IMR-90 (cell line): Measurements from ENCODE around the gene GLRB. TPM values are rescaled to one million over a fixed set of nuclear protein-coding genes. Genes with fewer than 3 reads are reported as not detected.
"Not testable (repeated sequence)": the region's sequence is repeated elsewhere in the genome, so short reads cannot be mapped to it uniquely, and the experiment has no call there.

Source experiments
- ATAC-seq: fragments of 200-7000 bp; cut with Tn5 transposase; 2 replicates; pipeline ENCODE4 v1.9.1; 2020; ENCODE audit warnings: low read depth, mild to moderate bottlenecking, moderate library complexity
- BruUV-seq: library from RNA; stranded (reverse); fragments of 400-500 nt; replicated peaks from 2 replicates; lab custom pipeline; 2021; lab: Mats Ljungman, UMichigan
- CTCF ChIA-PET: fragments of 300-600 bp; formaldehyde crosslinking; extraction: SDS; loops from one replicate; lab custom pipeline; 2021; ENCODE audit warnings: antibody characterized with exemption; lab: Yijun Ruan, JAX
- POLR2A ChIA-PET: fragments of 300-600 bp; sonication (Branson Sonifier 250); formaldehyde crosslinking; loops from one replicate; lab custom pipeline; 2022; ENCODE audit warnings: antibody characterized with exemption; ENCODE audit not compliant: unreplicated experiment; lab: Charles Lee
- DNase-seq: peaks from one replicate; pipeline ENCODE4 v3.0.0; 2013
- H2AFZ ChIP-seq: replicated peaks from 2 replicates; pipeline ENCODE3; 2013; ENCODE audit warnings: low read length, mild to moderate bottlenecking; ENCODE audit not compliant: poor library complexity
- H2AK5ac ChIP-seq: 2 replicates; pipeline ENCODE4 v1.6.1; 2013; ENCODE audit warnings: low read depth, low read length, inconsistent platforms
- H2AK9ac ChIP-seq: replicated peaks from 2 replicates; pipeline ENCODE3; 2013; ENCODE audit warnings: mild to moderate bottlenecking, low read depth, low read length, moderate library complexity; ENCODE audit not compliant: poor library complexity
- H2BK120ac ChIP-seq: 2 replicates; pipeline ENCODE4 v1.6.1; 2013; ENCODE audit warnings: low read depth, low read length, inconsistent platforms
- H2BK15ac ChIP-seq: 3 replicates; pipeline ENCODE4 v1.6.1; 2013; ENCODE audit warnings: low read depth, low read length, inconsistent platforms
- H2BK20ac ChIP-seq: 2 replicates; pipeline ENCODE4 v1.6.1; 2013; ENCODE audit warnings: low read depth, mild to moderate bottlenecking, inconsistent platforms, low read length, moderate library complexity
- H2BK5ac ChIP-seq: 2 replicates; pipeline ENCODE4 v1.6.1; 2013; ENCODE audit warnings: mild to moderate bottlenecking, low read depth, low read length, inconsistent platforms; ENCODE audit not compliant: poor library complexity, severe bottlenecking
- H3K14ac ChIP-seq: replicated peaks from 2 replicates; pipeline ENCODE4 v1.6.1; 2013; ENCODE audit warnings: low read depth, low read length, inconsistent platforms
- H3K18ac ChIP-seq: 2 replicates; pipeline ENCODE4 v1.6.1; 2013; ENCODE audit warnings: low read depth, low read length, control low read depth
- H3K23ac ChIP-seq: 2 replicates; pipeline ENCODE4 v1.6.1; 2013; ENCODE audit warnings: low read depth, low read length, inconsistent platforms
- H3K27ac ChIP-seq: 2 replicates; pipeline ENCODE4 v1.5.1; 2013; ENCODE audit warnings: mild to moderate bottlenecking, control low read depth, low read length; ENCODE audit not compliant: insufficient read depth
- H3K27me3 ChIP-seq: 2 replicates; pipeline ENCODE4 v1.6.1; 2013; ENCODE audit warnings: low read length; ENCODE audit not compliant: control insufficient read depth, insufficient read depth
- H3K36me3 ChIP-seq: 2 replicates; pipeline ENCODE4 v1.6.1; 2013; ENCODE audit warnings: low read length, mixed read lengths; ENCODE audit not compliant: control insufficient read depth, insufficient read depth
- H3K4ac ChIP-seq: 2 replicates; pipeline ENCODE4 v1.6.1; 2013; ENCODE audit warnings: low read depth, low read length, inconsistent platforms
- H3K4me1 ChIP-seq: 2 replicates; pipeline ENCODE4 v1.6.1; 2013; ENCODE audit warnings: low read length, mixed read lengths; ENCODE audit not compliant: control insufficient read depth, insufficient read depth
- H3K4me2 ChIP-seq: 2 replicates; pipeline ENCODE4 v1.6.1; 2013; ENCODE audit warnings: low read depth, mild to moderate bottlenecking, control low read depth, low read length, moderate library complexity
- H3K4me3 ChIP-seq: 2 replicates; pipeline ENCODE4 v1.5.1; 2013; ENCODE audit warnings: low read depth, mild to moderate bottlenecking, control low read depth, low read length, moderate library complexity; ENCODE audit not compliant: insufficient read depth
- H3K56ac ChIP-seq: 2 replicates; pipeline ENCODE4 v1.6.1; 2013; ENCODE audit warnings: low read length, inconsistent platforms; ENCODE audit not compliant: insufficient read depth; ENCODE audit errors: extremely low read depth
- H3K79me1 ChIP-seq, 2 experiments: 2 replicates each; pipeline ENCODE4 v1.6.1; 2013; ENCODE audit warnings: low read length in 2 of 2, inconsistent platforms in 1 of 2, low read depth in 1 of 2
- H3K9ac ChIP-seq: 2 replicates; pipeline ENCODE4 v1.6.1; 2013; ENCODE audit warnings: low read depth, low read length, control low read depth
- H3K9me1 ChIP-seq: 2 replicates; pipeline ENCODE4 v1.6.1; 2013; ENCODE audit warnings: low read length, inconsistent platforms; ENCODE audit not compliant: insufficient read depth
- H3K9me3 ChIP-seq: 2 replicates; pipeline ENCODE4 v1.6.1; 2013; ENCODE audit warnings: low read length; ENCODE audit not compliant: control insufficient read depth, insufficient read depth
- H4K20me1 ChIP-seq: 2 replicates; pipeline ENCODE4 v1.6.1; 2013; ENCODE audit warnings: low read length, inconsistent platforms; ENCODE audit not compliant: insufficient read depth
- H4K5ac ChIP-seq: 2 replicates; pipeline ENCODE4 v1.6.1; 2013; ENCODE audit warnings: mild to moderate bottlenecking, low read depth, low read length, control low read depth
- H4K8ac ChIP-seq, 2 experiments: 2 replicates each; pipeline ENCODE4 v1.6.1; 2013; ENCODE audit warnings: low read depth in 2 of 2, low read length in 2 of 2, control low read depth in 1 of 2, inconsistent platforms in 1 of 2
- H4K91ac ChIP-seq: 2 replicates; pipeline ENCODE4 v1.6.1; 2013; ENCODE audit warnings: low read depth, low read length, inconsistent platforms; ENCODE audit not compliant: insufficient read depth
- WGBS, 2 experiments: methylation state at CpG; one replicate each; pipeline versions ENCODE4 v1.1.5 to v1.1.7; 2013; ENCODE audit warnings: missing lambda C conversion rate in 2 of 2; ENCODE audit not compliant: insufficient read length in 1 of 2; ENCODE audit errors: extremely low coverage in 2 of 2; 5-methylcytosine and 5-hydroxymethylcytosine counted together
- dilution Hi-C: fragments of 300-500 bp; cut with HindIII; formaldehyde crosslinking; loops from one replicate; pipeline ENCODE4 v1.14.3; 2018; ENCODE audit warnings: low sequenced_read_pairs; ENCODE audit not compliant: unreplicated experiment
- in situ Hi-C: fragments of 300-500 bp; cut with MboI; formaldehyde crosslinking; loops from 3 replicates; pipeline ENCODE4 v1.14.3; 2019; ENCODE audit warnings: low sequenced_read_pairs, inconsistent platforms, mixed read lengths
- intact Hi-C: fragments of 100-400 bp; cut with micrococcal nuclease; formaldehyde crosslinking; loops from 2 replicates; pipeline ENCODE4 v1.10.0; 2022
- polyA plus RNA-seq, 3 experiments: library from polyadenylated mRNA; depleted of rRNA; stranded (reverse); fragments of >200 nt; gene quantifications; 2 replicates each; pipeline ENCODE4 v1.2.3, GENCODE V29; 2012; ENCODE audit warnings: low replicate concordance in 1 of 3
- total RNA-seq: library from RNA; depleted of rRNA; stranded (reverse); fragments of >200 nt; gene quantifications from 2 replicates; pipeline ENCODE4 v1.2.3, GENCODE V29; 2012

The GLRB gene
- total and polyA plus RNA-seq, 2 of the 4 experiments (the other 2 are of a cell fraction): 3.0 to 3.2 TPM

DNA sequence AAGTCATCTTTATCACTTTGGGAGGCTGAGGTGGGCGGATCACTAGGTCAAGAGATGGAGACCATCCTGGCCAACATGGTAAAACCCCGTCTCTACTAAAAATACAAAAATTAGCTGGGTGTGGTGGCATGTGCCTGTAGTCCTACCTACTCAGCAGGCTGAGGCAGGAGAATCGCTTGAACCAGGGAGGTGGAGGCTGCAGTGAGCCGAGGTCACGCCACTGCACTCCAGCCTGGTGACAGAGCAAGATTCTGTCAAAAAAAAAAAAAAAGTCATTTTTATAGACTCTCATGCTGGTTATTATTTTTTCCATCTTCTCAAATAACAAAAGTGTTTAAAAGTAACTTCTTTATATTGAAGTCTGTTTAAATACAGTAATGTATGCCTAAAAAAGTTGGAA lies 17.1 kb upstream of the GLRB start:
- H3K4me2 ChIP-seq, H3K36me3 ChIP-seq, intact Hi-C loops, H3K23ac ChIP-seq, H3K14ac ChIP-seq, dilution Hi-C loops, H3K18ac ChIP-seq, H3K4me3 ChIP-seq, H4K20me1 ChIP-seq, H2AK9ac ChIP-seq, H2AFZ ChIP-seq, POLR2A ChIA-PET, H2BK20ac ChIP-seq, H2BK5ac ChIP-seq, H2BK120ac ChIP-seq, H2AK5ac ChIP-seq, H2BK15ac ChIP-seq, H3K4me1 ChIP-seq, H3K9me1 ChIP-seq, H3K27me3 ChIP-seq, H3K56ac ChIP-seq, BruUV-seq, H4K91ac ChIP-seq, in situ Hi-C loops, H3K4ac ChIP-seq, H3K27ac ChIP-seq, H4K8ac ChIP-seq, DNase-seq, H3K79me1 ChIP-seq, H3K9ac ChIP-seq, H4K5ac ChIP-seq, H3K9me3 ChIP-seq: not testable (repeated sequence)
- WGBS, 2 experiments: no CpG with 5 or more reads among the region's 5 CpGs
- ATAC-seq: 0 out of 2 replicates have a peak, but pooled peaks have one; percentile 32
- CTCF ChIA-PET: interaction anchor here (1.4 kb wide), 1 partner anchor 13 kb away, joined by 5 read pairs; no protein-coding TSS in a partner anchor
